Suprapubic skin (tissue), 4 donors: ENCODE measurements around the gene USP32.
"Not testable (repeated sequence)": the region's sequence is repeated elsewhere in the genome, so short reads cannot be mapped to it uniquely, and the experiment has no call there.

ENCODE experiments used
- EP300 ChIP-seq: sonication (generic); formaldehyde crosslinking; IDR thresholded peaks from one replicate; pipeline ENCODE4 v1.6.1; 2017; ENCODE audit warnings: antibody characterized with exemption
- POLR2A ChIP-seq, 2 donors: fragments of 450-650 bp; IDR thresholded peaks; one replicate each; pipeline ENCODE4 v1.6.1; 2017; ENCODE audit warnings: antibody characterized with exemption in 2 of 2, mild to moderate bottlenecking in 2 of 2, moderate library complexity in 2 of 2
- POLR2AphosphoS5 ChIP-seq, 3 donors: sonication (generic); formaldehyde crosslinking; IDR thresholded peaks; one replicate each; pipeline ENCODE4 v1.6.1; 2017; ENCODE audit warnings: antibody characterized with exemption in 3 of 3
- TF ChIP-seq, protein P1 (sequence below), 2 donors: fragments of 200-600 bp in 1 of 2; fragments of 450-650 bp in 1 of 2; sonication (generic) in 1 of 2; IDR thresholded peaks; one replicate each; pipeline ENCODE4 v1.5.1; 2016 to 2019; ENCODE audit warnings: antibody characterized with exemption in 2 of 2, mild to moderate bottlenecking in 1 of 2, moderate library complexity in 1 of 2

- TF ChIP-seq POLR2A (IDR thresholded peaks at IDR 0.05); POLR2AphosphoS5 (IDR thresholded peaks at IDR 0.05); EP300: not testable (repeated sequence)
- TF ChIP-seq, protein P1, sequence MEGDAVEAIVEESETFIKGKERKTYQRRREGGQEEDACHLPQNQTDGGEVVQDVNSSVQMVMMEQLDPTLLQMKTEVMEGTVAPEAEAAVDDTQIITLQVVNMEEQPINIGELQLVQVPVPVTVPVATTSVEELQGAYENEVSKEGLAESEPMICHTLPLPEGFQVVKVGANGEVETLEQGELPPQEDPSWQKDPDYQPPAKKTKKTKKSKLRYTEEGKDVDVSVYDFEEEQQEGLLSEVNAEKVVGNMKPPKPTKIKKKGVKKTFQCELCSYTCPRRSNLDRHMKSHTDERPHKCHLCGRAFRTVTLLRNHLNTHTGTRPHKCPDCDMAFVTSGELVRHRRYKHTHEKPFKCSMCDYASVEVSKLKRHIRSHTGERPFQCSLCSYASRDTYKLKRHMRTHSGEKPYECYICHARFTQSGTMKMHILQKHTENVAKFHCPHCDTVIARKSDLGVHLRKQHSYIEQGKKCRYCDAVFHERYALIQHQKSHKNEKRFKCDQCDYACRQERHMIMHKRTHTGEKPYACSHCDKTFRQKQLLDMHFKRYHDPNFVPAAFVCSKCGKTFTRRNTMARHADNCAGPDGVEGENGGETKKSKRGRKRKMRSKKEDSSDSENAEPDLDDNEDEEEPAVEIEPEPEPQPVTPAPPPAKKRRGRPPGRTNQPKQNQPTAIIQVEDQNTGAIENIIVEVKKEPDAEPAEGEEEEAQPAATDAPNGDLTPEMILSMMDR (IDR thresholded peaks at IDR 0.05) = not testable (repeated sequence)
These were observed 198.9 kb downstream of the USP32 start for GRCh38 chr17:60193032-60193431.
